OCI-LY1 (cell line): ENCODE results near the gene CLTCL1.

ENCODE experiments used
- H2AFZ ChIP-seq: fragments of 200-600 bp; sonication (generic), shearing (Covaris generic); 2 replicates; pipeline ENCODE4 v1.6.0; 2014; ENCODE audit warnings: antibody characterized with exemption, mild to moderate bottlenecking, low read length
- H3F3A ChIP-seq: fragments of 200-600 bp; sonication (generic), shearing (Covaris generic); 2 replicates; pipeline ENCODE4 v1.6.0; 2014; ENCODE audit warnings: mild to moderate bottlenecking, antibody characterized with exemption, low read length, moderate library complexity; ENCODE audit not compliant: insufficient read depth
- H3K27ac ChIP-seq: fragments of 200-600 bp; sonication (generic); 2 replicates; pipeline ENCODE4 v1.5.1; 2014; ENCODE audit warnings: low read length, mixed run types, mild to moderate bottlenecking, low read depth; ENCODE audit not compliant: poor library complexity, severe bottlenecking
- H3K27me3 ChIP-seq: fragments of 200-600 bp; sonication (generic); 2 replicates; pipeline ENCODE4 v1.6.0; 2014; ENCODE audit warnings: antibody characterized with exemption, mild to moderate bottlenecking, low read length, moderate library complexity; ENCODE audit not compliant: insufficient read depth
- H3K36me3 ChIP-seq: fragments of 200-600 bp; sonication (generic); 2 replicates; pipeline ENCODE4 v1.6.1; 2014; ENCODE audit warnings: mild to moderate bottlenecking, antibody characterized with exemption, low read length, moderate library complexity, mixed read lengths; ENCODE audit not compliant: insufficient read depth
- H3K4me1 ChIP-seq: fragments of 200-600 bp; sonication (generic); 2 replicates; pipeline ENCODE4 v1.5.1; 2014; ENCODE audit warnings: mild to moderate bottlenecking, low read length, moderate library complexity; ENCODE audit not compliant: insufficient read depth, severe bottlenecking
- H3K4me2 ChIP-seq: fragments of 200-600 bp; sonication (generic), shearing (Covaris generic); 2 replicates; pipeline ENCODE4 v1.6.1; 2014; ENCODE audit warnings: low read length
- H3K4me3 ChIP-seq: fragments of 200-600 bp; sonication (generic); 2 replicates; pipeline ENCODE4 v1.5.1; 2014; ENCODE audit warnings: low read length, low read depth, mild to moderate bottlenecking, mixed read lengths; ENCODE audit not compliant: poor library complexity, severe bottlenecking
- H3K79me2 ChIP-seq: fragments of 200-600 bp; shearing (Covaris generic); 2 replicates; pipeline ENCODE4 v1.6.1; 2016; ENCODE audit warnings: mixed run types, low read length, mixed read lengths; ENCODE audit not compliant: insufficient read depth
- H3K9ac ChIP-seq: fragments of 200-600 bp; sonication (generic), shearing (Covaris generic); 2 replicates; pipeline ENCODE4 v1.6.1; 2014; ENCODE audit warnings: mild to moderate bottlenecking, low read length, mixed read lengths
- H3K9me2 ChIP-seq: fragments of 200-600 bp; sonication (generic), shearing (Covaris generic); 2 replicates; pipeline ENCODE4 v1.6.1; 2014; ENCODE audit warnings: low read depth, mild to moderate bottlenecking, low read length, mixed read lengths
- H3K9me3 ChIP-seq: fragments of 200-600 bp; shearing (Covaris generic); 2 replicates; pipeline ENCODE4 v1.6.1; 2014; ENCODE audit warnings: low read length, mixed read lengths
- H4K20me1 ChIP-seq: fragments of 200-600 bp; sonication (generic), shearing (Covaris generic); 2 replicates; pipeline ENCODE4 v1.6.0; 2016; ENCODE audit warnings: mild to moderate bottlenecking, low read length; ENCODE audit not compliant: insufficient read depth
- CTCF ChIP-seq: fragments of 200-600 bp; sonication (generic), shearing (Covaris generic); IDR thresholded peaks from 2 replicates; pipeline ENCODE4 v1.5.1; 2017; ENCODE audit warnings: mild to moderate bottlenecking, antibody characterized with exemption, low read length, moderate library complexity, mixed read lengths
- EZH2 ChIP-seq: fragments of 200-600 bp; sonication (generic), shearing (Covaris generic); IDR thresholded peaks from 2 replicates; pipeline ENCODE4 v1.8.0; 2017; ENCODE audit warnings: borderline replicate concordance, mixed run types, mild to moderate bottlenecking, antibody characterized with exemption, low read length, moderate library complexity, mixed read lengths

Gene CLTCL1

DNA sequence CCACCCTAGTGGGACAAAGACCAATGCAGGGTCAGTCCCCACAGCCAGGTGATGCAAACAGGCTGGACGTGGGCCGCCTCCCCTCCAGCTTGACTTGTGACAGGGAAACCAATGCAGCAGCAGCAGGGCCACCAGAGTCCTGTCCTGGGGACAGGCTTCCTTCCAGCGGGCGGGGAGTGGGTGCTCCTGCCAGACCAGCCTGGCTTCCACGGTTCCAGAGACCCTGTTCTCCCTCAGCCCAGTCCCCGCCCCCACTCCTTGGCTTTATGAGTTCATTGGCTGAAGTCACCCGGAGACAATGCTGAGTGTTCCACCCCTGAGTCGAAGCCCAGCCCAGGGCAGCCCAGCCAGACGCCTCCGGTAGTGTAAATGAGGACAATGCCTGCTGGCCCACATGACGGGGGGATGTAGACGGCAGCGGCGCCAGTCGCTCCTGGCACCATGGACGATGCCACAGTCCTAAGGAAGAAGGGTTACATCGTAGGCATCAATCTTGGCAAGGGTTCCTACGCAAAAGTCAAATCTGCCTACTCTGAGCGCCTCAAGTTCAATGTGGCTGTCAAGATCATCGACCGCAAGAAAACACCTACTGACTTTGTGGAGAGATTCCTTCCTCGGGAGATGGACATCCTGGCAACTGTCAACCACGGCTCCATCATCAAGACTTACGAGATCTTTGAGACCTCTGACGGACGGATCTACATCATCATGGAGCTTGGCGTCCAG is 160.4 kb downstream of the CLTCL1 start, which contains the start of gene TSSK2:
Gene TSSK2, plus strand, starts transcription at position 350 of the 726 bp plus-strand sequence. Its CDS starts 92 bp downstream, at position 442.
- no peaks in the 10 kb centered on the region for H3K4me1 ChIP-seq
- no peaks in the 10 kb centered on the region for H3F3A ChIP-seq
- H3K9ac ChIP-seq, result no peak within 1 kb of the TSS
- no peak within 1 kb of the TSS for H3K27ac ChIP-seq
- H2AFZ ChIP-seq, result no peak within 1 kb of the TSS
- H3K4me2 ChIP-seq, result no peak within 1 kb of the TSS
- H3K79me2 ChIP-seq, result no peaks in the 10 kb centered on the region
- peaks cover 34% of the 10 kb centered on the region for H3K36me3 ChIP-seq
- H3K27me3 ChIP-seq, result no peaks in the 10 kb centered on the region
- no peaks in the 10 kb centered on the region for H3K9me3 ChIP-seq
- no peaks in the 10 kb centered on the region for H4K20me1 ChIP-seq
- TF ChIP-seq EZH2, result no peak
- no peak for TF ChIP-seq CTCF
- H3K4me3 ChIP-seq, result no peak within 1 kb of the TSS
- H3K9me2 ChIP-seq, result no peaks in the 10 kb centered on the region

GRCh38 chr22:19129871-19130270 is 161.6 kb downstream of the CLTCL1 start:
- Histone ChIP-seq H3K4me1 (no peaks in the 10 kb centered on the region), H3F3A (no peaks in the 10 kb centered on the region), H3K36me3 (peaks cover 29% of the 10 kb centered on the region), H3K4me2 (no peak overlapping the region), H2AFZ (no peak overlapping the region), H3K9me3 (no peaks in the 10 kb centered on the region), H3K79me2 (no peaks in the 10 kb centered on the region), H3K9me2 (no peaks in the 10 kb centered on the region), H3K4me3 (no peak overlapping the region), H3K9ac (no peak overlapping the region), H3K27me3 (no peaks in the 10 kb centered on the region), H4K20me1 (no peaks in the 10 kb centered on the region), H3K27ac (no peak overlapping the region)
- TF ChIP-seq CTCF (no peak), EZH2 (no peak)
